H9 (cell line): ENCODE data around the gene DNTT. TPM values are rescaled to one million over a fixed set of nuclear protein-coding genes. Genes with fewer than 3 reads are reported as not detected.

Experiments
- DNase-seq: peaks from one replicate; pipeline ENCODE4 v3.0.0-alpha.2; 2017
- H2AFZ ChIP-seq: one replicate; pipeline ENCODE4 v1.6.1; 2013; ENCODE audit warnings: mild to moderate bottlenecking, low read length, control low read depth, moderate library complexity
- H2AK5ac ChIP-seq: 2 replicates; pipeline ENCODE4 v1.6.1; 2013; ENCODE audit warnings: low read length, control low read depth, mixed read lengths; ENCODE audit not compliant: insufficient read length
- H2BK120ac ChIP-seq: one replicate; pipeline ENCODE4 v1.6.1; 2013; ENCODE audit warnings: low read depth, mild to moderate bottlenecking, low read length, control low read depth, inconsistent platforms; ENCODE audit not compliant: poor library complexity, severe bottlenecking
- H2BK12ac ChIP-seq: 2 replicates; pipeline ENCODE4 v1.6.1; 2013; ENCODE audit warnings: low read length, control low read depth, mixed read lengths, low read depth; ENCODE audit not compliant: insufficient read length
- H2BK15ac ChIP-seq: 2 replicates; pipeline ENCODE4 v1.6.1; 2013; ENCODE audit warnings: low read depth, low read length, control low read depth
- H2BK20ac ChIP-seq: one replicate; pipeline ENCODE4 v1.6.1; 2013; ENCODE audit warnings: low read depth, mild to moderate bottlenecking, low read length, control low read depth, inconsistent platforms; ENCODE audit not compliant: poor library complexity, severe bottlenecking
- H2BK5ac ChIP-seq: 2 replicates; pipeline ENCODE4 v1.6.1; 2013; ENCODE audit warnings: low read length, control low read depth, mixed read lengths; ENCODE audit not compliant: insufficient read length
- H3K14ac ChIP-seq: 2 replicates; pipeline ENCODE4 v1.6.1; 2013; ENCODE audit warnings: low read length, control low read depth; ENCODE audit not compliant: insufficient read depth
- H3K18ac ChIP-seq: 2 replicates; pipeline ENCODE4 v1.6.1; 2013; ENCODE audit warnings: low read depth, mild to moderate bottlenecking, mixed read lengths, low read length, control low read depth; ENCODE audit not compliant: insufficient read length
- H3K23ac ChIP-seq: 2 replicates; pipeline ENCODE4 v1.6.1; 2013; ENCODE audit warnings: low read length, control low read depth, mixed read lengths, low read depth; ENCODE audit not compliant: insufficient read length
- H3K23me2 ChIP-seq: 2 replicates; pipeline ENCODE4 v1.6.1; 2013; ENCODE audit warnings: low read depth, mild to moderate bottlenecking, mixed read lengths, low read length, control low read depth; ENCODE audit not compliant: insufficient read length, poor library complexity, severe bottlenecking
- H3K27ac ChIP-seq: 2 replicates; pipeline ENCODE4 v1.5.1; 2013; ENCODE audit warnings: low read length, control low read depth, mixed read lengths, low read depth; ENCODE audit not compliant: insufficient read length
- H3K27me3 ChIP-seq: 2 replicates; pipeline ENCODE4 v1.6.1; 2013; ENCODE audit warnings: low read length, control low read depth, inconsistent platforms; ENCODE audit not compliant: insufficient read depth
- H3K4ac ChIP-seq: 2 replicates; pipeline ENCODE4 v1.6.1; 2013; ENCODE audit warnings: low read depth, mild to moderate bottlenecking, control low read depth, inconsistent platforms, low read length, moderate library complexity
- H3K4me1 ChIP-seq: 2 replicates; pipeline ENCODE4 v1.6.1; 2013; ENCODE audit warnings: low read length, control low read depth, inconsistent platforms; ENCODE audit not compliant: insufficient read depth
- H3K4me2 ChIP-seq: 2 replicates; pipeline ENCODE4 v1.6.1; 2013; ENCODE audit warnings: low read length, control low read depth, mixed read lengths; ENCODE audit not compliant: insufficient read length, insufficient read depth
- H3K56ac ChIP-seq: 2 replicates; pipeline ENCODE4 v1.6.1; 2013; ENCODE audit warnings: low read depth, mild to moderate bottlenecking, mixed read lengths, low read length, control low read depth; ENCODE audit not compliant: insufficient read length
- H3K79me1 ChIP-seq: 2 replicates; pipeline ENCODE4 v1.6.1; 2013; ENCODE audit warnings: low read depth, mild to moderate bottlenecking, moderate library complexity, low read length, control low read depth, inconsistent platforms; ENCODE audit not compliant: insufficient read depth, poor library complexity, severe bottlenecking
- H3K79me2 ChIP-seq: 2 replicates; pipeline ENCODE4 v1.6.1; 2013; ENCODE audit warnings: low read length, control low read depth, inconsistent platforms; ENCODE audit not compliant: insufficient read depth
- H3K9ac ChIP-seq: 2 replicates; pipeline ENCODE4 v1.6.1; 2013; ENCODE audit warnings: low read length, control low read depth, mixed read lengths; ENCODE audit not compliant: insufficient read length; ENCODE audit errors: extremely low read depth
- H3K9me3 ChIP-seq: one replicate; pipeline ENCODE4 v1.6.1; 2013; ENCODE audit warnings: low read depth, low read length, inconsistent platforms; ENCODE audit not compliant: control insufficient read depth
- H3T11ph ChIP-seq: one replicate; pipeline ENCODE4 v1.6.1; 2013; ENCODE audit warnings: mild to moderate bottlenecking, low read length, control low read depth, inconsistent platforms
- H4K20me1 ChIP-seq: one replicate; pipeline ENCODE4 v1.6.1; 2013; ENCODE audit not compliant: control insufficient read depth, insufficient read length, insufficient read depth
- H4K5ac ChIP-seq: 2 replicates; pipeline ENCODE4 v1.6.1; 2013; ENCODE audit warnings: low read depth, mild to moderate bottlenecking, mixed read lengths, low read length, control low read depth; ENCODE audit not compliant: insufficient read length
- H4K8ac ChIP-seq: replicated peaks from 2 replicates; pipeline ENCODE4 v1.6.1; 2013; ENCODE audit warnings: low read length, control low read depth, mixed read lengths, low read depth; ENCODE audit not compliant: insufficient read length
- H4K91ac ChIP-seq: 2 replicates; pipeline ENCODE4 v1.6.1; 2013; ENCODE audit warnings: low read depth, mild to moderate bottlenecking, moderate library complexity, mixed read lengths, low read length, control low read depth; ENCODE audit not compliant: insufficient read length
- H3K27ac Mint-ChIP-seq, 3 experiments: 2 replicates in 2 of 3; 3 replicates in 1 of 3; pipeline ENCODE4 v1.8.0; 2020 to 2021; ENCODE audit warnings: mixed read lengths in 3 of 3, mild to moderate bottlenecking in 1 of 3, moderate library complexity in 1 of 3
- H3K27me3 Mint-ChIP-seq: 2 replicates; pipeline ENCODE4 v1.8.0; 2021; ENCODE audit warnings: low read depth, mild to moderate bottlenecking, moderate library complexity, mixed read lengths
- H3K36me3 Mint-ChIP-seq, 3 experiments: 2 replicates in 2 of 3; 3 replicates in 1 of 3; pipeline ENCODE4 v1.8.0; 2020 to 2021; ENCODE audit warnings: low read depth in 3 of 3, mixed read lengths in 3 of 3; ENCODE audit not compliant: insufficient read depth in 1 of 3
- H3K4me1 Mint-ChIP-seq, 2 experiments: 2 replicates each; pipeline ENCODE4 v1.8.0; 2020; ENCODE audit warnings: mixed read lengths in 2 of 2
- H3K4me3 Mint-ChIP-seq, 2 experiments: 2 replicates in 1 of 2; 3 replicates in 1 of 2; pipeline ENCODE4 v1.8.0; 2020 to 2021; ENCODE audit warnings: mild to moderate bottlenecking in 2 of 2, mixed read lengths in 2 of 2, moderate library complexity in 1 of 2
- H3K9me3 Mint-ChIP-seq, 2 experiments: 2 replicates in 1 of 2; 3 replicates in 1 of 2; pipeline ENCODE4 v1.8.0; 2020; ENCODE audit warnings: mild to moderate bottlenecking in 2 of 2, mixed read lengths in 2 of 2, moderate library complexity in 1 of 2
- CTCF ChIP-seq: fragments of 200-600 bp; sonication (generic); conservative IDR thresholded peaks from 3 replicates; pipeline ENCODE4 v1.8.0; 2021; ENCODE audit warnings: antibody characterized with exemption, mild to moderate bottlenecking
- WGBS: extraction: QIAGEN DNeasy Blood & Tissue Kit; methylation state at CpG from one replicate; pipeline ENCODE4 v1.1.7; 2013; ENCODE audit warnings: missing lambda C conversion rate, low lambda C conversion rate, mixed read lengths; ENCODE audit not compliant: insufficient read length; ENCODE audit errors: extremely low coverage; 5-methylcytosine and 5-hydroxymethylcytosine counted together
- total RNA-seq: library from RNA; stranded (reverse); gene quantifications from 2 replicates; pipeline ENCODE4 v1.2.1, GENCODE V29; 2021

DNTT gene
- total RNA-seq, 1 experiment from 2014 or later = not detected

DNA sequence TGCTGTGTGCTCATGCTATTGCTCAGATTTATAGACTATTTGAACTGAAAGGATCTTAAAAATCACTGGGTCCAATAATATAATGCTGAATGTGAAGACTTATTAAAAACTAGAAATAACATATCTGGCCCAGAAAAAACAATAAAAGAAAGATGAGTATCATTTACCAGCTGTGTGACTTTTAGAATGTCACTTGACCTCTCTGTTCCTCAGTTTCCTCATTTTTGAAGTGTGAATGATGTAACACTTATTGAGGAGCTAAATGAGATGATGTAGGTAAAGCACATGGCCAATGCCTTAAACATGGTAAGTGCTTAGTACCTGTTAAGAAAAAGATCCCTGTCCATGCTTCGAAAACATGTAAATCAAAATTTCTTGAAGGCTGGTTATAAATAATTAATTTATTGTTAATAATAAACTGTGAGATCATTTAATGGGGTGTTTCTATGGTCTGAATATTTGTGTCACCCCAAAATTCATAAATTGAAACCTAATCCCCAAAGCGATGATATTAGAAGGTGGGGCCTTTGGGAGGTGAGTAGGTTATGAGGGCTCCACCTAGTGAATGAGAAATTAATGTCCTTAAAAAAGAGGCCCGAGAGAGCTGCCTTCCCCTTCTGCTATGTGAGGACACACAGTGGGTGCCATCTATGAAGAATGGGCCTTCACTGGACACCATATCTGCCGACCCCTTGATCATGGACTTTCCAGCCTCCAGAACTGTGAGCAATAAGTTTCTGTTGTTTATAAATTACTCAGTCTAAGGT lies 13.0 kb downstream of the DNTT start:
- Histone ChIP-seq H3K9ac (no peak overlapping the region), H3T11ph (no peak overlapping the region), H3K18ac (no peak overlapping the region), H3K9me3 (no peaks in the 10 kb centered on the region), H3K4me1 (peaks cover 3% of the 10 kb centered on the region; the same call in 1 of the 2 replicates), H4K5ac (no peak overlapping the region), H2AFZ (no peak overlapping the region), H2BK5ac (no peak overlapping the region), H4K20me1 (no peaks in the 10 kb centered on the region), H3K14ac (no peak overlapping the region), H3K27ac (no peak overlapping the region), H3K23ac (no peak overlapping the region), H3K56ac (no peak overlapping the region), H2BK15ac (no peak overlapping the region), H3K79me2 (no peaks in the 10 kb centered on the region), H4K91ac (no peak overlapping the region), H3K79me1 (no peaks in the 10 kb centered on the region), H3K23me2 (no peaks in the 10 kb centered on the region), H2AK5ac (no peak overlapping the region), H2BK120ac (no peak overlapping the region), H3K27me3 (no peaks in the 10 kb centered on the region), H2BK20ac (no peak overlapping the region), H3K4ac (no peak overlapping the region), H4K8ac (no peak overlapping the region), H3K4me2 (no peak overlapping the region), H2BK12ac (no peak overlapping the region)
- no peak for DNase-seq
- peaks cover 23 to 28% of the 10 kb centered on the region in 2 experiments for H3K4me1 Mint-ChIP-seq
- H3K27me3 Mint-ChIP-seq = no peaks in the 10 kb centered on the region
- TF ChIP-seq CTCF = no peak; the same call in 2 of the 3 replicates
- H3K27ac Mint-ChIP-seq = no peak overlapping the region
- no peaks in the 10 kb centered on the region for H3K36me3 Mint-ChIP-seq
- no peak overlapping the region for H3K4me3 Mint-ChIP-seq
- WGBS = no CpG with 5 or more reads among the region's 4 CpGs
- H3K9me3 Mint-ChIP-seq = no peaks in the 10 kb centered on the region; a peak in 1 of 5 replicates
